AG04449 (cell line): ENCODE measurements around the gene THUMPD1.

Experiments
- CTCF ChIA-PET: fragments of 350-600 bp; formaldehyde crosslinking; extraction: SDS; loops from one replicate; lab custom pipeline; 2021; ENCODE audit warnings: antibody characterized with exemption; lab: Yijun Ruan, JAX
- POLR2A ChIA-PET: fragments of 400-600, 350-600 bp; formaldehyde crosslinking; extraction: SDS; loops from one replicate; lab custom pipeline; 2020; ENCODE audit warnings: antibody characterized with exemption, inconsistent platforms; lab: Yijun Ruan, JAX
- DNase-seq: peaks from one replicate; pipeline ENCODE4 v3.0.0-alpha.2; 2010; ENCODE audit warnings: low read depth, low spot score
- H3K4me3 ChIP-seq: 2 replicates; pipeline ENCODE4 v1.5.1; 2011; ENCODE audit warnings: low read depth, mild to moderate bottlenecking, control low read depth, low read length
- CTCF ChIP-seq: IDR thresholded peaks from one replicate; pipeline ENCODE4 v1.5.1; 2011; ENCODE audit warnings: mild to moderate bottlenecking, moderate library complexity, low read length, control low read depth, inconsistent platforms; ENCODE audit not compliant: insufficient read depth; ENCODE audit errors: missing control alignments

THUMPD1 gene

GRCh38 chr16:20755238-20755637 is 13.6 kb upstream of the THUMPD1 start:
- CTCF ChIA-PET, result interaction anchor here (1.0 kb wide), 1 partner anchor 20 kb away, joined by 3 read pairs; no protein-coding TSS in a partner anchor
- no peak for TF ChIP-seq CTCF
- DNase-seq, result no peak
- no peak overlapping the region for H3K4me3 ChIP-seq
- POLR2A ChIA-PET, result no interaction called here

- TF ChIP-seq CTCF, result no peak
- ChIA-PET CTCF (no interaction called here), POLR2A (no interaction called here)
- no peak overlapping the region for H3K4me3 ChIP-seq
- DNase-seq, result no peak
These were observed 12.1 kb upstream of the THUMPD1 start for GRCh38 chr16:20753727-20754126.

GRCh38 chr16:20750558-20750957 is 8.9 kb upstream of the THUMPD1 start:
- DNase-seq, result no peak
- ChIA-PET POLR2A (no interaction called here), CTCF (interaction anchor here (1.7 kb wide), 1 partner anchor 24 kb away, joined by 4 read pairs; no protein-coding TSS in a partner anchor)
- no peak for TF ChIP-seq CTCF
- H3K4me3 ChIP-seq, result no peak overlapping the region

- ChIA-PET CTCF (no interaction called here), POLR2A (no interaction called here)
- TF ChIP-seq CTCF, result no peak
- H3K4me3 ChIP-seq, result no peak overlapping the region
- no peak for DNase-seq
These were observed 7.9 kb upstream of the THUMPD1 start for GRCh38 chr16:20749474-20749873.

GRCh38 chr16:20747030-20747816 is 5.6 kb upstream of the THUMPD1 start:
- CTCF ChIA-PET, result no interaction called here
- TF ChIP-seq CTCF, result no peak
- H3K4me3 ChIP-seq, result no peak overlapping the region
- DNase-seq, result no peak
- POLR2A ChIA-PET, result no interaction called here

GRCh38 chr16:20746461-20746860 is 4.8 kb upstream of the THUMPD1 start:
- DNase-seq, result no peak
- ChIA-PET POLR2A (no interaction called here), CTCF (no interaction called here)
- no peak overlapping the region for H3K4me3 ChIP-seq
- TF ChIP-seq CTCF, result no peak
